GM12878 (cell line): ENCODE measurements around the gene IFI27L2. TPM values are rescaled to one million over a fixed set of nuclear protein-coding genes. Genes with fewer than 3 reads are reported as not detected.

Experiments
- ATAC-seq: fragments of 200-7000 bp; cut with Tn5 transposase; 3 replicates; pipeline ENCODE4 v1.9.1; 2020; ENCODE audit warnings: mild to moderate bottlenecking, moderate library complexity
- BruUV-seq: library from RNA; stranded (reverse); fragments of 400-500 nt; replicated peaks from 2 replicates; lab custom pipeline; 2021; lab: Mats Ljungman, UMichigan
- CTCF ChIA-PET: fragments of 300-600 bp; sonication (Branson Sonifier 250); formaldehyde crosslinking; extraction: SDS; loops from one replicate; lab custom pipeline; 2021; ENCODE audit warnings: inconsistent platforms; lab: Yijun Ruan, JAX
- POLR2A ChIA-PET: fragments of 350-600 bp; formaldehyde crosslinking; extraction: SDS; loops from one replicate; lab custom pipeline; 2021; ENCODE audit warnings: inconsistent platforms; lab: Charles Lee
- RAD21 ChIA-PET: fragments of 300-600 bp; sonication (Branson Sonifier 250); formaldehyde crosslinking; loops from one replicate; lab custom pipeline; 2023; ENCODE audit warnings: antibody characterized with exemption; ENCODE audit not compliant: unreplicated experiment; lab: Charles Lee
- SMC1A ChIA-PET: fragments of 300-600 bp; sonication (Branson Sonifier 250); formaldehyde crosslinking; loops from one replicate; lab custom pipeline; 2023; ENCODE audit not compliant: unreplicated experiment, uncharacterized antibody; lab: Charles Lee
- DNase-seq: peaks from one replicate; pipeline ENCODE4 v3.0.0-alpha.2; 2011; ENCODE audit warnings: low read depth, low spot score
- FAIRE-seq: peaks from 3 replicates; lab custom pipeline; 2011; peaks lifted over from hg19 to GRCh38; lab: Jason Lieb, UNC
- H2AFZ ChIP-seq: 2 replicates; pipeline ENCODE4 v1.6.0; 2011; ENCODE audit warnings: low read depth, low read length, control low read depth; ENCODE audit not compliant: control insufficient read depth
- H3K27ac ChIP-seq: 2 replicates; pipeline ENCODE4 v1.5.1; 2011; ENCODE audit warnings: control low read depth; ENCODE audit not compliant: control insufficient read depth, insufficient read depth
- H3K27me3 ChIP-seq, 2 experiments: replicated peaks in 1 of 2; 2 replicates each; pipeline versions ENCODE4 v1.6.0 to v1.6.1; 2011; ENCODE audit warnings: low read length in 1 of 2; ENCODE audit not compliant: control insufficient read depth in 2 of 2, insufficient read depth in 2 of 2
- H3K36me3 ChIP-seq, 2 experiments: 2 replicates each; pipeline ENCODE4 v1.5.1; 2011; ENCODE audit warnings: low read length in 1 of 2; ENCODE audit not compliant: control insufficient read depth in 2 of 2, insufficient read depth in 2 of 2
- H3K4me1 ChIP-seq: 2 replicates; pipeline ENCODE4 v1.6.1; 2011; ENCODE audit warnings: mild to moderate bottlenecking, low read length, moderate library complexity, mixed read lengths; ENCODE audit not compliant: control insufficient read depth, insufficient read depth
- H3K4me2 ChIP-seq: 2 replicates; pipeline ENCODE4 v1.6.0; 2011; ENCODE audit warnings: control low read depth; ENCODE audit not compliant: control insufficient read depth, insufficient read depth
- H3K4me3 ChIP-seq: fragments of 200-600 bp; sonication (generic); 2 replicates; pipeline ENCODE4 v1.5.1; 2016
- H3K79me2 ChIP-seq: 2 replicates; pipeline ENCODE4 v1.6.0; 2011; ENCODE audit warnings: low read length; ENCODE audit not compliant: control insufficient read depth, insufficient read depth
- H3K9ac ChIP-seq: 2 replicates; pipeline ENCODE4 v1.8.0; 2011; ENCODE audit warnings: low read length, control low read depth, mixed read lengths; ENCODE audit not compliant: control insufficient read depth, insufficient read depth
- H3K9me3 ChIP-seq: replicated peaks from 3 replicates; pipeline ENCODE4 v1.5.1; 2011; ENCODE audit warnings: mild to moderate bottlenecking, low read length; ENCODE audit not compliant: control insufficient read depth, insufficient read depth
- H4K20me1 ChIP-seq: 2 replicates; pipeline ENCODE4 v1.6.0; 2011; ENCODE audit not compliant: control insufficient read depth, insufficient read depth
- BCLAF1 ChIP-seq: fragments of 450-650 bp; IDR thresholded peaks from 2 replicates; pipeline ENCODE4 v1.6.1; 2017; ENCODE audit warnings: antibody characterized with exemption, mild to moderate bottlenecking, moderate library complexity
- CBX3 ChIP-seq: fragments of 200-600 bp; sonication (generic); IDR thresholded peaks from 2 replicates; pipeline ENCODE4 v1.6.1; 2016; ENCODE audit warnings: low read depth, borderline replicate concordance
- E2F8 ChIP-seq: fragments of 450-650 bp; IDR thresholded peaks from 2 replicates; pipeline ENCODE4 v1.6.1; 2018; ENCODE audit warnings: mild to moderate bottlenecking, low read depth, moderate library complexity; ENCODE audit not compliant: partially characterized antibody
- EP300 ChIP-seq, 2 experiments: fragments of 150-350 bp in 1 of 2; IDR thresholded peaks; 2 replicates each; pipeline ENCODE4 v1.6.1; 2011 to 2012; ENCODE audit warnings: low read depth in 2 of 2, low read length in 2 of 2, borderline replicate concordance in 1 of 2, improper control_type of control experiment in 1 of 2, inconsistent platforms in 1 of 2; ENCODE audit not compliant: control insufficient read depth in 1 of 2
- KLF5 ChIP-seq: fragments of 450-650 bp; IDR thresholded peaks from 2 replicates; pipeline ENCODE4 v1.6.1; 2014; ENCODE audit warnings: mild to moderate bottlenecking; ENCODE audit not compliant: partially characterized antibody
- MTA3 ChIP-seq: IDR thresholded peaks from 2 replicates; pipeline ENCODE4 v1.6.1; 2012; ENCODE audit warnings: low read length, inconsistent platforms, borderline replicate concordance
- RUNX3 ChIP-seq: IDR thresholded peaks from 2 replicates; pipeline ENCODE4 v1.6.1; 2012; ENCODE audit warnings: low read length, inconsistent platforms
- SRF ChIP-seq, 2 experiments: IDR thresholded peaks; 2 replicates each; pipeline ENCODE4 v1.6.1; 2011; ENCODE audit warnings: low read depth in 2 of 2, low read length in 2 of 2, mild to moderate bottlenecking in 1 of 2, moderate library complexity in 1 of 2
- STAT3 ChIP-seq: IDR thresholded peaks from 2 replicates; pipeline ENCODE4 v1.6.1; 2011; ENCODE audit warnings: low read depth, low read length, improper control_type of control experiment
- TCF7 ChIP-seq: IDR thresholded peaks from 2 replicates; pipeline ENCODE4 v1.6.1; 2014; ENCODE audit warnings: antibody characterized with exemption, borderline replicate concordance
- ZNF622 ChIP-seq: fragments of 450-650 bp; IDR thresholded peaks from 2 replicates; pipeline ENCODE4 v1.6.1; 2017; ENCODE audit warnings: mild to moderate bottlenecking, inconsistent platforms
- WGBS: methylation state at CpG from one replicate; pipeline ENCODE4 v1.1.6; 2016; ENCODE audit warnings: low lambda C conversion rate; ENCODE audit not compliant: insufficient replicate concordance, insufficient coverage; ENCODE audit errors: missing lambda C conversion rate; 5-methylcytosine and 5-hydroxymethylcytosine counted together
- in situ Hi-C: fragments of 300-500 bp; cut with MboI; formaldehyde crosslinking; loops from 9 replicates; pipeline ENCODE4 v1.14.3; 2018; ENCODE audit warnings: mixed read lengths
- intact Hi-C: fragments of 100-400 bp; cut with micrococcal nuclease; formaldehyde crosslinking; loops from one replicate; pipeline ENCODE4 v1.14.2; 2022; ENCODE audit not compliant: unreplicated experiment
- polyA plus RNA-seq, 11 experiments: library from polyadenylated mRNA; depleted of rRNA in 4 of 11; unstranded in 6 of 11; stranded (reverse) in 5 of 11; fragments of >200 nt; fragmentation: Nextera tagmentation in 4 of 11; fragmentation: Illumina TruSeq in 1 of 11; extraction: Ambion mirVana in 4 of 11; extraction: Trizol in 1 of 11; gene quantifications; 1 replicate in 1 of 11; 2 replicates in 10 of 11; pipeline versions ENCODE4 v1.2.1 to v1.2.3, GENCODE V29; 2011 to 2016; ENCODE audit warnings: inconsistent platforms in 2 of 11, missing spikeins in 2 of 11, low read depth in 1 of 11
- total RNA-seq, 4 experiments: library from RNA; depleted of rRNA in 3 of 4; stranded (reverse); fragments of >200 nt in 3 of 4; fragmentation: Illumina TruSeq in 1 of 4; extraction: Trizol in 1 of 4; gene quantifications; 2 replicates each; pipeline versions ENCODE4 v1.2.1 to v1.2.3, GENCODE V29; 2013 to 2021

The IFI27L2 gene
- total and polyA plus RNA-seq, 10 of the 15 experiments (the other 5 are each of a cell fraction or from before 2014, with no cell fraction given), result 26.6 to 134 (median 60.3) TPM

- H3K36me3 ChIP-seq, result no peaks in the 10 kb centered on the region; a peak in 1 of 4 replicates
- ChIA-PET SMC1A (interaction anchor here (0.5 to 1.4 kb wide), 3 partner anchors 8 to 57 kb away, joined by 3 to 4 read pairs (median 3); no protein-coding TSS in a partner anchor), POLR2A (no interaction called here), CTCF (interaction anchor here (0.7 to 1.9 kb wide), 2 partner anchors 38 to 43 kb away, joined by 4 read pairs; no protein-coding TSS in a partner anchor), RAD21 (no interaction called here)
- no peak overlapping the region for H2AFZ ChIP-seq
- no peak for TF ChIP-seq CBX3
- H3K79me2 ChIP-seq, result no peaks in the 10 kb centered on the region
- WGBS, result 100% methylated on average over 2 of the region's 2 CpGs
- in situ Hi-C loops (no loop called here), intact Hi-C loops (no loop called here)
- no peak overlapping the region for H3K4me2 ChIP-seq
- H3K27ac ChIP-seq, result no peak overlapping the region
- ATAC-seq (no peak), DNase-seq (no peak), FAIRE-seq (no peak)
- H3K9me3 ChIP-seq, result no peaks in the 10 kb centered on the region
- H3K9ac ChIP-seq, result no peak overlapping the region
- no peaks in the 10 kb centered on the region for H4K20me1 ChIP-seq
- H3K4me1 ChIP-seq, result no peaks in the 10 kb centered on the region
- no peaks in the 10 kb centered on the region for H3K27me3 ChIP-seq
- no TSS peak for BruUV-seq
- no peak overlapping the region for H3K4me3 ChIP-seq
Observed at GRCh38 chr14:94093418-94093817, 36.0 kb downstream of the IFI27L2 start.

GRCh38 chr14:94089479-94089878, 39.9 kb downstream of the IFI27L2 start:
- POLR2A ChIA-PET, result interaction anchor here (1.8 kb wide), 1 partner anchor 8 kb away, joined by 6 read pairs; the partner anchor contains the start of genes DDX24 and IFI27L1
- no peak overlapping the region for H3K27ac ChIP-seq
- ATAC-seq, result no peak
- no peak for FAIRE-seq
- H3K9me3 ChIP-seq, result no peaks in the 10 kb centered on the region; the same call in 2 of the 3 replicates
- no peaks in the 10 kb centered on the region for H3K27me3 ChIP-seq
- H3K4me2 ChIP-seq, result no peak overlapping the region
- no peak overlapping the region for H3K9ac ChIP-seq
- no TSS peak for BruUV-seq
- in situ Hi-C loops, result no loop called here
- SMC1A ChIA-PET, result interaction anchor here (1.4 kb wide), 1 partner anchor 33 kb away, joined by 4 read pairs; no protein-coding TSS in a partner anchor
- no peak for DNase-seq
- H2AFZ ChIP-seq, result no peak overlapping the region
- H3K36me3 ChIP-seq, result no peaks in the 10 kb centered on the region
- intact Hi-C loops, result no loop called here
- RAD21 ChIA-PET, result no interaction called here
- H3K4me3 ChIP-seq, result no peak overlapping the region
- 95% methylated on average over 4 of the region's 4 CpGs for WGBS
- H3K4me1 ChIP-seq, result no peaks in the 10 kb centered on the region
- CTCF ChIA-PET, result interaction anchor here (0.8 to 1.6 kb wide), 2 partner anchors 11 to 43 kb away, joined by 3 to 5 read pairs; no protein-coding TSS in a partner anchor
- no peaks in the 10 kb centered on the region for H4K20me1 ChIP-seq
- no peaks in the 10 kb centered on the region for H3K79me2 ChIP-seq
- TF ChIP-seq STAT3 (no peak), RUNX3 (no peak), MTA3 (no peak), SRF (IDR thresholded peaks at IDR 0.05; ENCODE audit: low read depth in 2 of 2, low read length in 2 of 2) (no peak), KLF5 (no peak), TCF7 (no peak), ZNF622 (no peak), EP300 (IDR thresholded peaks at IDR 0.05; ENCODE audit: borderline replicate concordance in 1 of 2, control insufficient read depth in 1 of 2, low read depth in 2 of 2, low read length in 2 of 2) (no peak), E2F8 (no peak), BCLAF1 (no peak)
